Stomach smooth muscle (tissue), 2 donors: ENCODE results near the gene ZNF581.

Experiments
- H3K27ac ChIP-seq: one replicate; pipeline ENCODE4 v1.7.0; 2013; ENCODE audit warnings: mild to moderate bottlenecking, low read length, inconsistent platforms
- H3K27me3 ChIP-seq, 2 donors: one replicate each; pipeline ENCODE4 v1.7.0; 2013; ENCODE audit warnings: low read length in 2 of 2; ENCODE audit not compliant: insufficient read depth in 2 of 2, control insufficient read depth in 1 of 2
- H3K36me3 ChIP-seq, 2 donors: one replicate each; pipeline ENCODE4 v1.7.0; 2013; ENCODE audit warnings: low read length in 2 of 2; ENCODE audit not compliant: control insufficient read depth in 2 of 2, insufficient read depth in 2 of 2
- H3K4me1 ChIP-seq: one replicate; pipeline ENCODE4 v1.7.0; 2013; ENCODE audit warnings: low read length; ENCODE audit not compliant: control insufficient read depth, insufficient read depth
- H3K4me3 ChIP-seq, 2 donors: one replicate each; pipeline ENCODE4 v1.7.0; 2013; ENCODE audit warnings: low read length in 2 of 2
- H3K9ac ChIP-seq, 2 donors: one replicate each; pipeline ENCODE4 v1.7.0; 2013; ENCODE audit warnings: low read length in 2 of 2, mild to moderate bottlenecking in 1 of 2
- H3K9me3 ChIP-seq, 2 donors: one replicate each; pipeline ENCODE4 v1.7.0; 2013; ENCODE audit warnings: low read length in 2 of 2; ENCODE audit not compliant: control insufficient read depth in 2 of 2
- donor health status: healthy.
- donor health status: Pancreatic carcinoma.

The ZNF581 gene

DNA sequence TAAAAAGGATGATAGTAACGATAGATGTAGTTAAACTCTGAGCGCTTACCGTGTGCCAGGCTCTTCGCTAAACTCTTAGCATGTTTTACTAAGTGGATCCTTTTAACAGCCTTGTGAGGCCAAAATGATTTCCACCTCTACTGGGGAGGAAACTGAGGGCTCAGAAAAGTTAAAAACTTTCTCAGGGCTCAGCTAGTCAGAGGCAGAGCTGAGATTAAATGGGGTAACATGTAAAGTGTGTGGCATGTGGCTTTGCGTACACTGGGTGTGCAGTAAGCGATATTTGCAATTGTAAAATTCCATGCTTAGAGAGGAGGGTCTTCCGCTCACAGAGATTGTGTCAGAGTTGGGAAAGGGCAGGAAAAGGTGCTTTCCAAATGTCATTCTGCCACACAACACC, 13.1 kb downstream of the ZNF581 start:
- Histone ChIP-seq H3K9ac (peak overlapping the region in 1 of 2 donors; percentile 62), H3K27me3 (no peaks in the 10 kb centered on the region), H3K4me3 (peak overlapping the region; percentile 79 to 95), H3K9me3 (no peaks in the 10 kb centered on the region), H3K27ac (no peak overlapping the region), H3K36me3 (peaks cover 11 to 18% of the 10 kb centered on the region in 2 donors), H3K4me1 (peaks cover 44% of the 10 kb centered on the region)

DNA sequence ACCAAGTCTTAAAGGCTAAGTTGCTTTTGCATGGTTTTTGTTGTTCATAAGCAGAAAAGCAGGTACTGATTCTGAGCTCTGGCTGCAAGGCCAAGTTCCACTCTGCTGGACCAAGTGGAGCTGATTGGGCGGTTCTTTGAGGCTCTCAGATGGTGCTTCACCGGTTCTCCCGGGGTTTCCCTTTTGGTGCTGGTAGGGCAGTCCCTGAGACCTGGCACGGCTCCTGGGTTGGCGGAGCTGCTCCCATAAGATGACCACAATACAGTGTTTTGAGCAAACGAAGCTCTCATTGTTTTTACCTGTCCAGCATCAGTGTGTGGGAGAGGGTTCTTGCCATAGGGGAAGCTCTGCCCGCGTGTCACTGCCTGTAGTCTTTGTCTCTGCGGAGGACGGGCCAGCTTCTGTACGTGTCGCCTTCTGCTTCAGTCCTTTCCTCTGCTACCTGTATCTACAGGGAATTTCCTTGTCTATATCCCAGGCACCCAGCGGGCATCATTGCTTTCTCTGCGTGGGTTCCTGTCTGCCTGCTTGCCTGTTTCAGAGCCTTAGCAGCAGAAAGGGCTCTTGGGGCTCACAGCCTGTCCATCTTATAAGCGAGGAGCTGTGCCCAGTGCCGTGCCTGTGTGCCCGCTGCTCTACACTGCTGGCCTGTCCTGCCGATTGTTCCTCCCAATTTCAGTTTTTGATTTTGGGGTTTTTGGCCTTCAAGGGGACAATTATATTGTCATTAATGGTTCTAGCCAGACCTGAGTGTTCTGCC, 13.7 kb downstream of the ZNF581 start:
- Histone ChIP-seq H3K4me3 (peak overlapping the region; percentile 79 to 95), H3K36me3 (peaks cover 16 to 23% of the 10 kb centered on the region in 2 donors), H3K27me3 (no peaks in the 10 kb centered on the region), H3K27ac (no peak overlapping the region), H3K9ac (peak overlapping the region; percentile 1 to 62), H3K9me3 (no peaks in the 10 kb centered on the region), H3K4me1 (peaks cover 44% of the 10 kb centered on the region)

DNA sequence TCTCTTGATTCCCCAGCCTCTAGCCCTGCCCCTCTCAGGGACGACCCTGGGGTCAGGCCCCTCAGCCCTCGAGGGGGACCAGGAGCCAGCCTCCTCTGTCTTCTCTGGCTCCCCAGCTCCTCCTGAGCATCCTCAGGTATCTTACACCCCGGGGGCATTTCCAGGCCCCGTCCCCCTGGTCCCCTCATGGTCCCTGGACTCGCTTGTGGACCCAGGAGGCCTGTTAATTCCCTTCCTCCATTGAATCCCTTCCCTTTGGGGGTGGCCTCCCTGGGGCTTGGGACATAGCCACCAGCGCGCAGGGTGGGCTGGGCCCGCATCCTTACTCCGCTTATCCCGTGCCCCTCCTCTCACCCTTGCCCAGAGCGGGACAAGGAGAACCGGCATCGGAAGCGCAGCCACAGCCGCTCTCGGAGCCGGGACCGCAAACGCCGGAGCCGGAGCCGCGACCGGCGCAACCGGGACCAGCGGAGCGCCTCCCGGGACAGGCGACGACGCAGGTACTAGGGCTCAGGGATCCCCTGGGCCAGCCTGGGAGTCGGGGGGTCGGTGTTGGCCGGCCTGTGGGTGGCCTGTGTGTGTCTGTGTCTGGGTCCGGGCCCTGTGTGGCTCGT, 15.5 kb downstream of the ZNF581 start:
- H3K4me3 ChIP-seq = peak overlapping the region in 1 of 2 donors; percentile 3
- no peak overlapping the region for H3K9ac ChIP-seq
- peaks cover 32 to 36% of the 10 kb centered on the region in 2 donors for H3K36me3 ChIP-seq
- no peaks in the 10 kb centered on the region for H3K9me3 ChIP-seq
- no peak overlapping the region for H3K27ac ChIP-seq
- peaks cover 44% of the 10 kb centered on the region for H3K4me1 ChIP-seq
- no peaks in the 10 kb centered on the region for H3K27me3 ChIP-seq

DNA sequence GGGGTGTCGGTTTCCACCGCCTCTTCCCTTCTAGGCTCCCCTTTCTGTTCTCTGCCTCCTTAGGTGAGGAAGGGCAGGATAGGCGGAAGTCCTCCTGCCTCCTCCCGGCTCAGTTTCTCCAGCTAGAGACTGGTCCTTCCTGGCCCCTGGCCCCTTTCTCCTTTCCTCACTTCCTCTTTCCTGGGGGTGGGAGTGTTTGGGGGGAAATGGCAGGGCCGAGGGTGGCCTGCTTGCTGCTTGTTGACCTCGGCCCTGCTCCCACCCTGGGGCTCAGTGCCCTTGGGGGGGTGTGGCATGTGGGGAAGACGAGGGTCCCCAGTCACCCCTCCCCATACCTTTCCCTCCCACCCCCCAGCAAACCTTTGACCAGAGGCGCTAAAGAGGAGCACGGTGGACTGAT, 16.4 kb downstream of the ZNF581 start:
- Histone ChIP-seq H3K27me3 (no peaks in the 10 kb centered on the region), H3K27ac (no peak overlapping the region), H3K36me3 (peaks cover 37 to 44% of the 10 kb centered on the region in 2 donors), H3K4me1 (peaks cover 44% of the 10 kb centered on the region), H3K9ac (no peak overlapping the region), H3K4me3 (no peak overlapping the region), H3K9me3 (no peaks in the 10 kb centered on the region)

DNA sequence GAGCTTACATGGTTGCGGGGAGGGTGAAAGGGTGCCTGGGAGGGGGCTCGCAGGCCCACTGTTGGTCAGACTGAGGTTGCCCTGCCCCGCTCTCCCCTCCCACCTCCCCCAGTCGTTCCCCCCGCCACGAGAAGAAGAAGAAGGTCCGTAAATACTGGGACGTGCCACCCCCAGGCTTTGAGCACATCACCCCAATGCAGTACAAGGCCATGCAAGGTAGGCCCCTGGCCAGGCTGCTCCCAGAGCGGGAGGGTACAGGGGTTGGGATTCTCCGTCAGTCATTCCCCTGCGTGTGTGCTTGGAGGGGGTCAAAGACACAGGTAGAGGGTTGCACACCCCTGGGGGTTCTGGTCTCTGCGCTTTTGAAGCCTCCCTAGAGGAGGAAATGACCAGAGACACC, 17.0 kb downstream of the ZNF581 start:
- H3K4me1 ChIP-seq = peaks cover 43% of the 10 kb centered on the region
- no peaks in the 10 kb centered on the region for H3K9me3 ChIP-seq
- peaks cover 37 to 47% of the 10 kb centered on the region in 2 donors for H3K36me3 ChIP-seq
- no peak overlapping the region for H3K9ac ChIP-seq
- no peaks in the 10 kb centered on the region for H3K27me3 ChIP-seq
- no peak overlapping the region for H3K4me3 ChIP-seq
- no peak overlapping the region for H3K27ac ChIP-seq

DNA sequence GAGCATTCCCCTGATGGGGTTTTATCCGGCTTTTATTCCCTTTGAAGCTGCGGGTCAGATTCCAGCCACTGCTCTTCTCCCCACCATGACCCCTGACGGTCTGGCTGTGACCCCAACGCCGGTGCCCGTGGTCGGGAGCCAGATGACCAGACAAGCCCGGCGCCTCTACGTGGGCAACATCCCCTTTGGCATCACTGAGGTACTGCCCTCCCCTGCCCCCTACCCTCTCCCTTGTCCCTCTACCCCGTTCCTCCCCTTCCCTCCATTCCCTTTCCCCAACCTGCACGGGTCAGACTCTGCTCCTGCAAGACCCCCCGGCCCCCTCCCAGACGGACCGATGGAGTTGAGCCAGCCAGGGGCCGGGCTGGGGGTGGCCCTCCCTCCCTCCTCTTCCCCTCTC, 17.5 kb downstream of the ZNF581 start:
- H3K9ac ChIP-seq = no peak overlapping the region
- H3K27me3 ChIP-seq = no peaks in the 10 kb centered on the region
- no peaks in the 10 kb centered on the region for H3K9me3 ChIP-seq
- H3K27ac ChIP-seq = no peak overlapping the region
- H3K4me3 ChIP-seq = no peak overlapping the region
- H3K36me3 ChIP-seq = peaks cover 38 to 49% of the 10 kb centered on the region in 2 donors
- peaks cover 38% of the 10 kb centered on the region for H3K4me1 ChIP-seq

DNA sequence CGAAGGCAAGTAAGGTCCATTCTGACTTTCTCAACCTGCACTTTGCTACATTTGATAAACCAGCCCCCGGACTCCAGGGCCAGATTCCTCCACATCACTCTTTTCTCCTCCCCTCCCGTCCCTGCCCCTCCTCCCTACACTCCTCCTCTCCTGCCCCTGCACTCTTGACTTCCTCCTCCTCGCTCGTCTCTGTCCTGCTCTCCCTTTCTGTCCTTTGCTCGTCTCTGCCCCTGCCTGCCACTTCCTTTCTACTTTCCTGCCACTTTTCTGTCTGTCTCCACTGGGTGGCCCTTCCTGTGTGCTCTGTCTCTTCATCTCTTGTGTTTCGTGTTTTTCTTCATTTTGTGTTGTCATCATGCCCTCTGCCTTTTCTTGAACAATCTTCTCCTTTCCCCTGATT, 18.4 kb downstream of the ZNF581 start:
- no peak overlapping the region for H3K4me3 ChIP-seq
- H3K36me3 ChIP-seq = peaks cover 45 to 57% of the 10 kb centered on the region in 2 donors
- no peaks in the 10 kb centered on the region for H3K27me3 ChIP-seq
- H3K27ac ChIP-seq = no peak overlapping the region
- H3K9ac ChIP-seq = no peak overlapping the region
- peaks cover 29% of the 10 kb centered on the region for H3K4me1 ChIP-seq
- no peaks in the 10 kb centered on the region for H3K9me3 ChIP-seq

DNA sequence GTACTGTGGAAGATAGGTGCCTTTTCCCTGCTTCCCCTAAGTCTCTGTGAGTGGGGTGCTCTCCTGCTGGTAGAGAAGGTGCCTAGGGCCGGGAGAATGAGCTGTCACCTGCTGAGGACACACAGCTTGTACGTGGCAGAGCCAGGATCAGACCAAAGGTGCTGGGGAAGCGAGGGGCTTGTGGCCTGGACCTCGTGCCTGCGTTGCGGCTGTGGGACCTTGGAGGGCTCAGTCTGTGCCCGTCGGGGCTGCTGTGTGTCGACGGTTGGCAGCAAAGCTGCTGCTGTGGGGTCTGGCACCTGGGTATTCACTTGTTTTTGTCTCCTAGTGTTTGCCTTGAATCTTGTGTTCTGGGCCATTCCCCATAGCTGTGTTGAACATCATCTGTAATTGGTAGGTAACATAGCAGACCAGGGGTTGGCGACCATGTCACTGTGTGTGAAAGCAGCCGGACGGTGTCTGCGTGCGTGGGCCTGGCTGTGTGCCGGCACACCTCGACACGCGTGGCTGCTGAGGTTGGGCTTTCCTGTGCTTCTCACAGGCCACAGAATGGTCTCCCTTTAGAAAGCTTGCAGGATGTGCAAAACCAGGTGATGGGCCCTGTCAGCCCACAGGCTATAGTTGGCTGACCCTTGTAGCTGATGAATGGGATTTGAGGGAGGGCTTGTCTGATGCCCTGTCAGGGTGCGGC, 20.5 kb downstream of the ZNF581 start:
- no peak overlapping the region for H3K27ac ChIP-seq
- H3K4me1 ChIP-seq = peaks cover 8% of the 10 kb centered on the region
- H3K9ac ChIP-seq = no peak overlapping the region
- no peaks in the 10 kb centered on the region for H3K9me3 ChIP-seq
- peaks cover 57 to 72% of the 10 kb centered on the region in 2 donors for H3K36me3 ChIP-seq
- H3K4me3 ChIP-seq = no peak overlapping the region
- H3K27me3 ChIP-seq = no peaks in the 10 kb centered on the region

DNA sequence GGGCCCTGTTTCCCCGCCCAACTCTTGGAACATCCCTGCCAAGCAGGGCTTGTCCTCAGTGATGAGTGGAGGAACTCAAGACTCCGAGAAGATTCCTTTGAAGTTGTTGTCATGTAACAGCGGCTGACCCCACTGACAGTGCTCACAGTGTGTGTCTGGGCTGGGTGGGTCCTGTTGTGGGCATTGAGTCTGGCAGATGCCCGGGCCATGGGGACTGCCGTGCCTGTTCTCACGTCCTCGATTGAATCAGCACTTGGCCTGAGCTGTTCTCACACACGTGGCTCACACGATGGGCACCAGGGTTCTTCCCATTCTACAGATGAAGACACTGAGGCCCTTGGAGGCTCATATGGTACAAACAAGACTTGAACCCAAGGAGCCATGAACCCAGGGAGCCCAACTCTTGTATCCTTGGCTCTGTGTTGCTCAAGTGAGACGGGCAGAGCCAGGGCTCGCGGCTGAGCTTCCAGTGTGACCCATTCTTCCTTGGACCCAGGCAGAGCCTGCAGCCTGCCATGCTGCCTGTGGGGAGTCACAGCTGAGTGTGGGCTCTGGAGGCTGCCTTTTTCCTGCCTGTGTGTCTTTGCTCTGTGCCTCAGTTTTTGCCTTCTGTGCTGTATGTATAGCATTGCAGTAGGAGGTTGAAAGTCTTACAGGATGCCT, 23.0 kb downstream of the ZNF581 start:
- Histone ChIP-seq H3K9me3 (no peaks in the 10 kb centered on the region), H3K27ac (no peak overlapping the region), H3K4me3 (no peak overlapping the region), H3K27me3 (no peaks in the 10 kb centered on the region), H3K36me3 (peaks cover 61 to 75% of the 10 kb centered on the region in 2 donors), H3K4me1 (peaks cover 3% of the 10 kb centered on the region), H3K9ac (no peak overlapping the region)

DNA sequence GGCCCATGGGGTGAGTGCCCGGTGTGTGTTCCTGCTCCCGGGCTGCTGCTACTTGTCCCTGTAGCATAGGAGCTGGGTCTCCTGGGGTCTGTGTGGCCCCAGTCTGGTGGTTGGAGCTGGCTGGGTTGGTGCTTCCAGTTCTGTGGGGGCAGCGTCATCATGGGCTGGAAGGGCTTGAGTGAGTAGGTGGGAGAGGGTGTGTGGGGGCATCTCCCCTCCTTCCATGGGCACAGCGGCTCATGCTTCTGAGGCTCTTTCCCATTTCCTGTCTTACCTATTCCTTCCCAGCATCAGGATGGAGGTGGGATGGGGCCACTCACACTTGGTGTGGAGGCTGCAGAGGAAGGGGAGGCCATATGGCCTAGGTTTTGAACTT, 23.5 kb downstream of the ZNF581 start:
- peaks cover 56 to 69% of the 10 kb centered on the region in 2 donors for H3K36me3 ChIP-seq
- peaks cover 3% of the 10 kb centered on the region for H3K4me1 ChIP-seq
- H3K9ac ChIP-seq = no peak overlapping the region
- no peak overlapping the region for H3K27ac ChIP-seq
- H3K4me3 ChIP-seq = no peak overlapping the region
- H3K9me3 ChIP-seq = no peaks in the 10 kb centered on the region
- no peaks in the 10 kb centered on the region for H3K27me3 ChIP-seq
